Mucosa of stomach (tissue), 1 donor: Measurements from ENCODE around the gene TMEM232.

Experiments
- H3K27me3 ChIP-seq: one replicate; pipeline ENCODE4 v1.7.0; 2013; ENCODE audit warnings: mild to moderate bottlenecking, low read length; ENCODE audit not compliant: control insufficient read depth, insufficient read depth
- H3K36me3 ChIP-seq: one replicate; pipeline ENCODE4 v1.7.0; 2013; ENCODE audit warnings: low read length; ENCODE audit not compliant: control insufficient read depth, insufficient read depth
- H3K4me1 ChIP-seq: one replicate; pipeline ENCODE4 v1.7.0; 2013; ENCODE audit warnings: mild to moderate bottlenecking, low read length; ENCODE audit not compliant: control insufficient read depth, insufficient read depth
- H3K4me3 ChIP-seq: one replicate; pipeline ENCODE4 v1.7.0; 2013; ENCODE audit warnings: low read length
- H3K9ac ChIP-seq: one replicate; pipeline ENCODE4 v1.7.0; 2013; ENCODE audit warnings: mild to moderate bottlenecking, low read length, moderate library complexity
- H3K9me3 ChIP-seq: one replicate; pipeline ENCODE4 v1.7.0; 2013; ENCODE audit warnings: mild to moderate bottlenecking, low read length, moderate library complexity; ENCODE audit not compliant: control insufficient read depth
- donor health status: Pancreatic carcinoma.

The TMEM232 gene

DNA sequence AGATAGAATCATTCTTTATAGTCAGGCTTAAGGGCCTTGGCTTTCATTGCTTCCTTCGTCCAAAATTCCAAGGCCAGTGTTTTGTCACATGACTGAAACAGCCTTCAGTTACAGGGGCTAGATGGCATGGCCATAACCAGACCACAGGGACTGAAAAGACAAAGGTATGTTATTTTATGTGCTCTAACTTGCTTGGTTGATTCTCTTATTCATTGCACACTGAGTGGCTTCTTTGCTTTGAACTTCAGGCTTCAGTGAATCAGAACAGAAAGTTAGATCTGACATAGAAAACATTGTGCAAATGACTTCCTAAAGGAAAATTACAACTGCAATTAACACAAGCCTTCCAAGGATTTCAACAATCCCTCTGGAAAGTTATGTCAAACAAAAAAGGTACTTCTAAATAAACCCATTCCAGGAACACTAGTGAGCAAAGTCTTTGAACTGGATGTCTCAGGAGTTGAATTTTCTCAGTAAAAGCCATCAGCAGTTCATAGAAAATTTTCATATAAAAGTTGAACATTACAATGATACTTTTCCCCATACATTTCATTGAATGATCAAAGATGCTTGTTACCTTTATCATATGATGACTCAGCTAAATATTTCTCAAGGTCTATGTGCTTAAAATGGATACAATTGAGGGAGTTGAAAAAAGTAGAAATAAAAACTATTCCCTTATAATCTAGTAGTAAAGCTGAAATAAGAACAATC lies 355.3 kb downstream of the TMEM232 start:
- Histone ChIP-seq H3K9ac (no peak overlapping the region), H3K36me3 (no peaks in the 10 kb centered on the region), H3K27me3 (no peaks in the 10 kb centered on the region), H3K4me1 (no peaks in the 10 kb centered on the region), H3K4me3 (no peak overlapping the region), H3K9me3 (no peaks in the 10 kb centered on the region)
